ENCODE results near the gene C18orf63.
"Not testable (repeated sequence)": the region's sequence is repeated elsewhere in the genome, so short reads cannot be mapped to it uniquely, and the experiment has no call there.

DNA sequence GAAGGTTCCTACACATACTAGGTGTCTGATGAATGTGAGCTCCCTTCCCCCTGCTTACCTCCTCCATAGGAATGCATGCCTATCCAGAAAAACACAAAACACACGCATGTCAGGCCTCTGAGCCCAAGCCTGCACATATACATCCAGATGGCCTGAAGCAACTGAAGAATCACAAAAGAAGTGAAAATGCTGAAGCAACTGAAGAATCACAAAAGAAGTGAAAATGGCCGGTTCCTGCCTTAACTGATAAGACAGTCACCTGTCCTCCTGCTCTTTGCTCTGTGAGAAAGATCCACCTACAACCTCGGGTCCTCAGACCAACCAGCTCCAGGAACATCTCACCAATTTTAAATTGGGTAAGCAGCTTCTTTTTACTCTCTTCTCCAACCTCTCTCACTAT is 22.7 kb upstream of the C18orf63 start:
- not testable (repeated sequence) for TF ChIP-seq CTCF (optimal IDR thresholded peaks at IDR 0.05 in 1 of 3, IDR thresholded peaks at IDR 0.05 in 1 of 3, conservative IDR thresholded peaks at IDR 0.05 in 1 of 3; ENCODE audit: extremely low read depth in 1 of 3, insufficient read depth in 2 of 3, low read length in 3 of 3); EZH2 (IDR thresholded peaks at IDR 0.05; ENCODE audit: low read length)

Measured in keratinocyte (primary cell).